22Rv1 (cell line): ENCODE data around the gene RPAP3.
"Not testable (repeated sequence)": the region's sequence is repeated elsewhere in the genome, so short reads cannot be mapped to it uniquely, and the experiment has no call there.

Source experiments
- H3K27ac ChIP-seq: fragments of 450-650 bp; 2 replicates; pipeline ENCODE4 v1.5.1; 2017
- ZFX ChIP-seq: fragments of 450-650 bp; IDR thresholded peaks from 2 replicates; pipeline ENCODE4 v1.6.1; 2017; ENCODE audit warnings: antibody characterized with exemption, borderline replicate concordance
- TF ChIP-seq, protein P1 (sequence below): fragments of 450-650 bp; IDR thresholded peaks from 2 replicates; pipeline ENCODE4 v1.5.1; 2017; ENCODE audit warnings: mild to moderate bottlenecking

Gene RPAP3

DNA sequence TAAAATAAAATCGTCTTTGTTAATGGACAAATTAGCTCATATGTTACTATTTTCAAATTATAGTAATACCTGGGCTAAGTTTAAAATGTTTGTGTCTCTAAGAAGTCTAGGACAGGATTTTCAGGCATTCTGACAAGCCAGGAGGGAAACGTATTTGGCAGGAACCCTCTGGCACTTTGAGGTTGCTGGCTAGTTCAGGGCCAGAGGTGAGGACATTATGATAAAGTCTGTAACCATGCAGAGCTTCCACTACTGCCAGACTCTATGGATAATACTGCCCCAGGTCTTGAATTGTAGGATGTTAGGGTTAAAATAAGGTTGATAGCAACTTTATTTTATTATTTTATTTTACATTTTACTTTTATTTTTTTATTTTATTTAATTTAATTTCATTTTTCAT is 56.4 kb downstream of the RPAP3 start:
- H3K27ac ChIP-seq: no peak overlapping the region
- TF ChIP-seq ZFX: no peak
- TF ChIP-seq, protein P1, sequence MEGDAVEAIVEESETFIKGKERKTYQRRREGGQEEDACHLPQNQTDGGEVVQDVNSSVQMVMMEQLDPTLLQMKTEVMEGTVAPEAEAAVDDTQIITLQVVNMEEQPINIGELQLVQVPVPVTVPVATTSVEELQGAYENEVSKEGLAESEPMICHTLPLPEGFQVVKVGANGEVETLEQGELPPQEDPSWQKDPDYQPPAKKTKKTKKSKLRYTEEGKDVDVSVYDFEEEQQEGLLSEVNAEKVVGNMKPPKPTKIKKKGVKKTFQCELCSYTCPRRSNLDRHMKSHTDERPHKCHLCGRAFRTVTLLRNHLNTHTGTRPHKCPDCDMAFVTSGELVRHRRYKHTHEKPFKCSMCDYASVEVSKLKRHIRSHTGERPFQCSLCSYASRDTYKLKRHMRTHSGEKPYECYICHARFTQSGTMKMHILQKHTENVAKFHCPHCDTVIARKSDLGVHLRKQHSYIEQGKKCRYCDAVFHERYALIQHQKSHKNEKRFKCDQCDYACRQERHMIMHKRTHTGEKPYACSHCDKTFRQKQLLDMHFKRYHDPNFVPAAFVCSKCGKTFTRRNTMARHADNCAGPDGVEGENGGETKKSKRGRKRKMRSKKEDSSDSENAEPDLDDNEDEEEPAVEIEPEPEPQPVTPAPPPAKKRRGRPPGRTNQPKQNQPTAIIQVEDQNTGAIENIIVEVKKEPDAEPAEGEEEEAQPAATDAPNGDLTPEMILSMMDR: no peak

DNA sequence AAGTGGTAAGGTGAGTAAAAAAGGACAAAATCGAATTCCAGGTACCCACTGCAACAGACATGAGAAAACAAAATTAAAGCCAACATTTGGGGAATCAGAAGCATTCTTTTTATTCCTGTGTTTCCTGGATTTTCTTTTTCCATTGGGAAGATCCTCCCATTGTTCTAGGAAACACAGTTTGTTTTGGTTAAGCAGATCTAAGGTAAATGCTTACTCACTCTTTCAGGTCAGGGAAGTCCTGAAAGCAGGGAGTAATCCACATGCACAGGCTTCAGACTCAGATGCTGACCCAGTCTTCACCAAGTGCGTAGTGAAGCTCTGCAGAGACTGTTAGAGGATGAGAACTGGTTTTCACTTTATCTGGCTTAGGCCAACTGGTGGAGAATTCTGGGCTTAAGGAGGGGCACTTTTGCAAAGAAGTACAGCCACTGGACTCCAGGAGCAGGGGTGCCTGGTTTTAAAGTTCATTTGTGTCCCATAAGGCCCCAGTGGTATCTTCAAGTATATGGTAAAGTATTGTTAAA is 57.7 kb downstream of the RPAP3 start:
- H3K27ac ChIP-seq: no peak overlapping the region
- no peak for TF ChIP-seq ZFX
- TF ChIP-seq, protein P1: no peak

DNA sequence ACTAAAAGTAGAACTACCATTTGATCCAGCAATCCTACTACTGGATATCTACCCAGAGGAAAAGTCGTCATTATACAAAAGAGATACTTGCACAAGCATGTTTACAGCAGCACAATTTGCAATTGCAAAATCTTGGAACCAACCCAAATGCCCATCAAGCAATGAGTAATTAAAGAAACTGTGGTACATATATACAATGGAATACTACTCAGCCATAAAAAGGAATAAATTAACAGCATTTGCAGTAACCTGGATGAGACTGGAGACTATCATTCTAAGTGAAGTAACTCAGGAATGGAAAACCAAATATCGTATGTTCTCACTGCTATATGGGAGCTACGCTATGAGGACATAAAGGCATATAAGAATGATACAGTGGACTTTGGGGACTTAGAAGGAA is 63.5 kb downstream of the RPAP3 start:
- not testable (repeated sequence) for H3K27ac ChIP-seq

DNA sequence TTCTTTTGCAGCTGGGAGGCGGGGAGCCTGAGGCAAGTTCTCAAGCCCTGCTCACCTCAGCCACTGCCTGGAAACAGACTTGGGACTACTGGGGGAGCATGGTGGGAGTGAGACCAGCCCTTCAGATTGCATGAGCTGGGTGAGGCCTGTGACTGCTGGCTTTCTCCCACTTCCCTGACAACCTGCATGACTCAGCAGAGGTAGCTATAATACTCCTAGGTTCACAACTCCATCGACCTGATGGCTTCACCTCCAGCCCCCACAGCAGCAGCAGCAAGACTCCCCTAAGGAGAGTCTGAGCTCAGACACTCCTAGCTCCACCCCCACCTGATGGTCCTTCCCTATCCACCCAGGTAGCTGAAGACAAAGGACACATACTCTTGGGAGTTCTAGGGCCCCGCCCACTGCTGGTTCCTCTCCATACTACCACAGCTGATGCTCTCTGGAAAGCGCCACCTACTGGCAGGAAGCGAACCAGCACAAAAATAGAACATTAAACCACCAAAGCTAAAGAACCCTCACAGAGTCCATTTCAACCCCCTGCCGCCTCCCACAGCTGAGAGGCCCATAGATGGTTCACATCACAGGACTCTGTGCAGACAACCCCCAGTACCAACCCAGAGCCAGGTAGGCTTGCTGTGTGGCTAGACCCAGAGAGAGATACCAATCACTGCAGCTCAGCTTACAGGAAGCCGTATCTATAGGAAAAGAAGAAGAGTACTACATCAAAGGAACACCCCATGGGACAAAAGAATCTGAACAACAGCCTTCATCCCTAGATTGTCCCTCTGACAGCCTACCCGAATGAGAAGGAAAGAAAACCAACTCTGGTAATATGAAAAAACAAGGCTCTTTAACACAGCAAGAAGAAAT is 68.7 kb downstream of the RPAP3 start:
- TF ChIP-seq ZFX: no peak
- TF ChIP-seq, protein P1: peak; percentile 97
- H3K27ac ChIP-seq: no peak overlapping the region

DNA sequence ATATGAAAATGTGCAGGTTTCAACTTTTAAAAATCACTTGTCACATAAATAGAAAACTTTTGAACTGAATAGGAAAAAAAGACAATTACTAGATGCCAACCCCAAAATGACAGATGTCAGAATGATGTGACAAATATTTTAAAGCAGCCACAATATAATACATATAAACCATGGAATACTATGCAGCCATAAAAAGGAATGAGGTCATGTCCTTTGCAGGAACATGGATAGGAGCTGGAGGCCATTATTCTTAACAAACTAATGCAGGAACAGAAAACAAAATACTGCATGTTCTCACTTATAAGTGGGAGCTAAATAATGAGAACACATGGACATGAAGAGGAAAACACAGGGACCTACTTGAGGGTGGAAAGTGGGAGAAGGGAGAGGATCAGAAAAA is 70.1 kb downstream of the RPAP3 start:
- not testable (repeated sequence) for H3K27ac ChIP-seq

DNA sequence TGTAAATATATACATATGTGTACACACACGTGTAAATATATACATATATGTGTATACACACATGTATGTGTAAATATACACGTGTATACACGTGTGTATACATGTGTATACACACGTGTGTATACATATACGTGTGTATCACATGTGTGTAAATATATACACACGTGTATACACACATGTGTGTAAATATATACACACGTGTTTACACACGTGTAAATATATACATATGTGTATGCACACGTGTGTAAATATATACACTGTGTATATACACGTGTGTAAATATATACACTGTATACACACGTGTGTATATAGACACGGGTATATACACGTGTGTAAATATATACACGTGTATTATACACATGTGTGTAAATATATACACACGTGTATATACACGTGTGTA is 71.7 kb downstream of the RPAP3 start:
- TF ChIP-seq, protein P1: no peak
- TF ChIP-seq ZFX: no peak

DNA sequence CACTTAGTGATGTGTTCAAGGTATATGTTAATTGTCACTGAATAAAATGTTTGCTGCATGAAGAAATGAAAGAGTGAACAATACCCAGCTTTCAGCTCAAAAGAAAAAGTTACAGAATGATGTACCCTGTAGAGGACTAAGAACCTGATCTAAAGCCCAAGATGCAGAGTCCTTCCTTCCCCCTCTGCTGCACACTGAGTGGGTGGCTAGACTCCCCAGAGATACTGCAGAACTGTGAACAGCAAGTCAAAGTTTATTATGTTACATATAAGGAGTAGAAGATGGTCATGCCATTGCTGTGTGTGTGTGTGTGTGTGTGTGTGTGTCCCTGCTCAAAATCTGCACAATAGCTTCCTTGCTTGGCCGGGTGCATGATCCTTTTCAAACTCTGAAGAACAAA is 83.9 kb downstream of the RPAP3 start:
- H3K27ac ChIP-seq: no peak overlapping the region
- TF ChIP-seq ZFX: no peak
- TF ChIP-seq, protein P1: no peak

More for the DNA sequence above, 71.7 kb downstream of the RPAP3 start:
- no peak overlapping the region for H3K27ac ChIP-seq

DNA sequence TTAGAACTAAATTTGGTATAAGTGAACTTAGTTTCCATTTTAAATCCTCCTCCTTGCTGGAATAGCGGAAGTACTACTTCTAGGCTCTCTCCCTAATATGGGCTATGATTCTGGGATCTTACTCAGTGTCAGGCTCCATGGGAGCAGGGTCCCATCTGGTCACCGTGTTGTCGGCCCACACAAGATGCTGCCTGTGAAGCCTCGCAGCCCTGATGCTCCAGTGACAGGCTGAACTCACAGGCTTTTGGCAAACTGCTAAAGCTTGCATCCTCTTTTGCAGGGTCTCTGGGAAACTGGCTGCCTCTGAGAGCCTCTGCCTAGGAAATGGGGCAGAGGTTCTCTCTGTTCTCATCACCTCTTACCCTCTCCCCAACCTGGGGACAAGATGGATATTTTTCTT is 88.4 kb downstream of the RPAP3 start:
- H3K27ac ChIP-seq: no peak overlapping the region
- TF ChIP-seq ZFX: no peak
- TF ChIP-seq, protein P1: no peak
